WTC11 (cell line): ENCODE data around the gene RYR2. TPM values are rescaled to one million over a fixed set of nuclear protein-coding genes. Genes with fewer than 3 reads are reported as not detected.

Experiments
- ATAC-seq: fragments of 200-7000 bp; cut with Tn5 transposase; 2 replicates; pipeline ENCODE4 v1.10.0; 2021; ENCODE audit warnings: mild to moderate bottlenecking, moderate library complexity
- CTCF ChIA-PET: fragments of 300-600 bp; sonication (Branson Sonifier 250); formaldehyde crosslinking; loops from one replicate; lab custom pipeline; 2021; ENCODE audit warnings: antibody characterized with exemption; lab: Charles Lee
- POLR2A ChIA-PET: fragments of 350-600 bp; sonication (Branson Sonifier 250); formaldehyde crosslinking; loops from one replicate; lab custom pipeline; 2021; ENCODE audit warnings: antibody characterized with exemption; lab: Charles Lee
- DNase-seq: peaks from one replicate; pipeline ENCODE4 v3.0.0; 2021; ENCODE audit warnings: low spot score
- H3K27ac Mint-ChIP-seq: 2 replicates; pipeline ENCODE4 v1.8.0; 2021; ENCODE audit warnings: mixed read lengths
- H3K27me3 Mint-ChIP-seq: 2 replicates; pipeline ENCODE4 v1.8.0; 2021; ENCODE audit warnings: low read depth, mild to moderate bottlenecking, moderate library complexity, mixed read lengths
- H3K36me3 Mint-ChIP-seq: 2 replicates; pipeline ENCODE4 v1.8.0; 2021; ENCODE audit warnings: mixed read lengths
- H3K4me1 Mint-ChIP-seq: 2 replicates; pipeline ENCODE4 v1.8.0; 2022; ENCODE audit warnings: mixed read lengths
- H3K4me3 Mint-ChIP-seq: 2 replicates; pipeline ENCODE4 v1.8.0; 2021; ENCODE audit warnings: mild to moderate bottlenecking, moderate library complexity, mixed read lengths
- H3K9me3 Mint-ChIP-seq: 2 replicates; pipeline ENCODE4 v1.8.0; 2021; ENCODE audit warnings: mixed read lengths
- ATF1 ChIP-seq: sonication (generic); formaldehyde crosslinking; IDR thresholded peaks from 2 replicates; pipeline ENCODE4 v1.8.1; 2023; ENCODE audit warnings: mild to moderate bottlenecking, moderate library complexity, missing genetic modification reagents
- FOXJ3 ChIP-seq: sonication (generic); formaldehyde crosslinking; IDR thresholded peaks from 2 replicates; pipeline ENCODE4 v1.9.0; 2021; ENCODE audit warnings: missing genetic modification reagents, mild to moderate bottlenecking, borderline replicate concordance
- IRF2 ChIP-seq: sonication (generic); formaldehyde crosslinking; IDR thresholded peaks from 2 replicates; pipeline ENCODE4 v1.8.0; 2022; ENCODE audit warnings: low read depth, missing genetic modification reagents, borderline replicate concordance
- JAZF1 ChIP-seq: fragments of 250-450 bp; sonication (Bioruptor Pico); IDR thresholded peaks from 2 replicates; pipeline ENCODE4 v1.9.0; 2021; ENCODE audit warnings: moderate library complexity, mild to moderate bottlenecking, inconsistent platforms
- MYBL2 ChIP-seq: sonication (generic); formaldehyde crosslinking; IDR thresholded peaks from 2 replicates; pipeline ENCODE4 v1.8.1; 2023; ENCODE audit warnings: mild to moderate bottlenecking, moderate library complexity, missing genetic modification reagents
- NR1H2 ChIP-seq: sonication (generic); formaldehyde crosslinking; IDR thresholded peaks from 2 replicates; pipeline ENCODE4 v1.9.0; 2021; ENCODE audit warnings: mild to moderate bottlenecking, moderate library complexity, missing genetic modification reagents
- NR2C2 ChIP-seq: sonication (generic); formaldehyde crosslinking; IDR thresholded peaks from 2 replicates; pipeline ENCODE4 v1.8.0; 2022; ENCODE audit warnings: mild to moderate bottlenecking, missing genetic modification reagents
- OVOL2 ChIP-seq: fragments of 250-450 bp; sonication (Bioruptor Pico); IDR thresholded peaks from 2 replicates; pipeline ENCODE4 v1.9.0; 2021; ENCODE audit warnings: mild to moderate bottlenecking, borderline replicate concordance
- SMAD3 ChIP-seq: sonication (generic); formaldehyde crosslinking; IDR thresholded peaks from 2 replicates; pipeline ENCODE4 v1.8.0; 2022; ENCODE audit warnings: missing genetic modification reagents, mild to moderate bottlenecking, borderline replicate concordance
- TP53 ChIP-seq: sonication (generic); formaldehyde crosslinking; IDR thresholded peaks from 2 replicates; pipeline ENCODE4 v1.8.1; 2023; ENCODE audit warnings: mild to moderate bottlenecking, missing genetic modification reagents
- ZBTB21 ChIP-seq: sonication (generic); formaldehyde crosslinking; IDR thresholded peaks from 2 replicates; pipeline ENCODE4 v1.8.1; 2023; ENCODE audit warnings: mild to moderate bottlenecking, missing genetic modification reagents, borderline replicate concordance
- ZNF121 ChIP-seq: sonication (generic); formaldehyde crosslinking; IDR thresholded peaks from 2 replicates; pipeline ENCODE4 v1.8.0; 2023; ENCODE audit warnings: missing genetic modification reagents
- ZNF263 ChIP-seq: sonication (generic); formaldehyde crosslinking; IDR thresholded peaks from 2 replicates; pipeline ENCODE4 v1.8.1; 2022; ENCODE audit warnings: low read depth, mild to moderate bottlenecking, moderate library complexity, missing genetic modification reagents
- ZNF317 ChIP-seq: sonication (generic); formaldehyde crosslinking; IDR thresholded peaks from 2 replicates; pipeline ENCODE4 v1.8.1; 2023; ENCODE audit warnings: low read depth, mild to moderate bottlenecking, moderate library complexity, missing genetic modification reagents, borderline replicate concordance
- ZNF396 ChIP-seq: fragments of 250-450 bp; sonication (Bioruptor Pico); IDR thresholded peaks from 2 replicates; pipeline ENCODE4 v1.8.0; 2021; ENCODE audit warnings: mild to moderate bottlenecking, moderate library complexity, borderline replicate concordance
- ZNF423 ChIP-seq: fragments of 250-450 bp; sonication (Bioruptor Pico); IDR thresholded peaks from 2 replicates; pipeline ENCODE4 v2.1.2; 2022; ENCODE audit warnings: mild to moderate bottlenecking, moderate library complexity
- total RNA-seq: library from RNA; stranded (reverse); gene quantifications from 3 replicates; pipeline ENCODE4 v1.2.3, GENCODE V29; 2021
- TF ChIP-seq, protein P1 (sequence below): sonication (generic); formaldehyde crosslinking; IDR thresholded peaks from 2 replicates; pipeline ENCODE4 v1.8.1; 2022; ENCODE audit warnings: low read depth, mild to moderate bottlenecking, moderate library complexity, missing genetic modification reagents, borderline replicate concordance
- TF ChIP-seq, protein P2 (sequence below): sonication (generic); formaldehyde crosslinking; IDR thresholded peaks from 2 replicates; pipeline ENCODE4 v1.8.1; 2022; ENCODE audit warnings: low read depth, missing genetic modification reagents, borderline replicate concordance
- TF ChIP-seq, protein P3 (sequence below): sonication (generic); formaldehyde crosslinking; IDR thresholded peaks from 2 replicates; pipeline ENCODE4 v1.8.1; 2023; ENCODE audit warnings: mild to moderate bottlenecking, missing genetic modification reagents, borderline replicate concordance
- TF ChIP-seq, protein P4 (sequence below): sonication (generic); formaldehyde crosslinking; IDR thresholded peaks from 2 replicates; pipeline ENCODE4 v1.8.0; 2022; ENCODE audit warnings: mild to moderate bottlenecking, missing genetic modification reagents
- TF ChIP-seq, protein P5 (sequence below): fragments of 250-450 bp; sonication (Bioruptor Pico); IDR thresholded peaks from 2 replicates; pipeline ENCODE4 v1.9.0; 2021; ENCODE audit warnings: moderate library complexity, mild to moderate bottlenecking, inconsistent platforms, borderline replicate concordance
- TF ChIP-seq, protein P6 (sequence below): sonication (generic); formaldehyde crosslinking; IDR thresholded peaks from 2 replicates; pipeline ENCODE4 v1.8.1; 2023; ENCODE audit warnings: mild to moderate bottlenecking, missing genetic modification reagents
- TF ChIP-seq, protein P7 (sequence below): fragments of 250-450 bp; sonication (Bioruptor Pico); IDR thresholded peaks from 2 replicates; pipeline ENCODE4 v1.9.0; 2021; ENCODE audit warnings: mild to moderate bottlenecking, borderline replicate concordance

The RYR2 gene
- total RNA-seq, 1 experiment from 2014 or later: 7.9 TPM

DNA sequence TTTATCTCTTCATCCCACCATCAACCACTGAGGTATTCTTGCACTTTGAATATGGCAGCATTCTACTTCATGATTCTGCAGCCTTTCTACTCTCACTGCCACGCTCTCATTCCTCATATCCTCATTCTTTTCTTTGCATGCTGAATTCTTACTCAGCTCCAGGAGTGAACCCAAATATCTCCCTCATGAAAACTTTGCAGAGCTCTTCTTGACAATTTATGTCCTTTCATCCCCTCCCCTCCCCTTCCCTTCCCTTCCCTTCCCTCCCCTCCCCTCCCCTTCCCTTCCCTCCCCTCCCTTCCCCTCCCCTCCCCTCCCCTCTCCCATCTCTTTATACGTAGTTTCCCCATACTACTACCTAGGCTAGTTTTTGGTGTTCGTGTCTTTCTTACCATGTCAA lies 363.9 kb downstream of the RYR2 start (continued):
- TF ChIP-seq, protein P1, sequence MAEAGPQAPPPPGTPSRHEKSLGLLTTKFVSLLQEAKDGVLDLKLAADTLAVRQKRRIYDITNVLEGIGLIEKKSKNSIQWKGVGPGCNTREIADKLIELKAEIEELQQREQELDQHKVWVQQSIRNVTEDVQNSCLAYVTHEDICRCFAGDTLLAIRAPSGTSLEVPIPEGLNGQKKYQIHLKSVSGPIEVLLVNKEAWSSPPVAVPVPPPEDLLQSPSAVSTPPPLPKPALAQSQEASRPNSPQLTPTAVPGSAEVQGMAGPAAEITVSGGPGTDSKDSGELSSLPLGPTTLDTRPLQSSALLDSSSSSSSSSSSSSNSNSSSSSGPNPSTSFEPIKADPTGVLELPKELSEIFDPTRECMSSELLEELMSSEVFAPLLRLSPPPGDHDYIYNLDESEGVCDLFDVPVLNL (CRISPR knock-in tag): no peak
- TF ChIP-seq IRF2 (CRISPR knock-in tag) (no peak), ZNF263 (CRISPR knock-in tag) (no peak), FOXJ3 (CRISPR knock-in tag) (no peak), MYBL2 (no peak), ZNF317 (CRISPR knock-in tag) (no peak), OVOL2 (CRISPR knock-in tag) (no peak)
- TF ChIP-seq, protein P2, sequence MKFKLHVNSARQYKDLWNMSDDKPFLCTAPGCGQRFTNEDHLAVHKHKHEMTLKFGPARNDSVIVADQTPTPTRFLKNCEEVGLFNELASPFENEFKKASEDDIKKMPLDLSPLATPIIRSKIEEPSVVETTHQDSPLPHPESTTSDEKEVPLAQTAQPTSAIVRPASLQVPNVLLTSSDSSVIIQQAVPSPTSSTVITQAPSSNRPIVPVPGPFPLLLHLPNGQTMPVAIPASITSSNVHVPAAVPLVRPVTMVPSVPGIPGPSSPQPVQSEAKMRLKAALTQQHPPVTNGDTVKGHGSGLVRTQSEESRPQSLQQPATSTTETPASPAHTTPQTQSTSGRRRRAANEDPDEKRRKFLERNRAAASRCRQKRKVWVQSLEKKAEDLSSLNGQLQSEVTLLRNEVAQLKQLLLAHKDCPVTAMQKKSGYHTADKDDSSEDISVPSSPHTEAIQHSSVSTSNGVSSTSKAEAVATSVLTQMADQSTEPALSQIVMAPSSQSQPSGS (CRISPR knock-in tag): no peak
- TF ChIP-seq, protein P3, sequence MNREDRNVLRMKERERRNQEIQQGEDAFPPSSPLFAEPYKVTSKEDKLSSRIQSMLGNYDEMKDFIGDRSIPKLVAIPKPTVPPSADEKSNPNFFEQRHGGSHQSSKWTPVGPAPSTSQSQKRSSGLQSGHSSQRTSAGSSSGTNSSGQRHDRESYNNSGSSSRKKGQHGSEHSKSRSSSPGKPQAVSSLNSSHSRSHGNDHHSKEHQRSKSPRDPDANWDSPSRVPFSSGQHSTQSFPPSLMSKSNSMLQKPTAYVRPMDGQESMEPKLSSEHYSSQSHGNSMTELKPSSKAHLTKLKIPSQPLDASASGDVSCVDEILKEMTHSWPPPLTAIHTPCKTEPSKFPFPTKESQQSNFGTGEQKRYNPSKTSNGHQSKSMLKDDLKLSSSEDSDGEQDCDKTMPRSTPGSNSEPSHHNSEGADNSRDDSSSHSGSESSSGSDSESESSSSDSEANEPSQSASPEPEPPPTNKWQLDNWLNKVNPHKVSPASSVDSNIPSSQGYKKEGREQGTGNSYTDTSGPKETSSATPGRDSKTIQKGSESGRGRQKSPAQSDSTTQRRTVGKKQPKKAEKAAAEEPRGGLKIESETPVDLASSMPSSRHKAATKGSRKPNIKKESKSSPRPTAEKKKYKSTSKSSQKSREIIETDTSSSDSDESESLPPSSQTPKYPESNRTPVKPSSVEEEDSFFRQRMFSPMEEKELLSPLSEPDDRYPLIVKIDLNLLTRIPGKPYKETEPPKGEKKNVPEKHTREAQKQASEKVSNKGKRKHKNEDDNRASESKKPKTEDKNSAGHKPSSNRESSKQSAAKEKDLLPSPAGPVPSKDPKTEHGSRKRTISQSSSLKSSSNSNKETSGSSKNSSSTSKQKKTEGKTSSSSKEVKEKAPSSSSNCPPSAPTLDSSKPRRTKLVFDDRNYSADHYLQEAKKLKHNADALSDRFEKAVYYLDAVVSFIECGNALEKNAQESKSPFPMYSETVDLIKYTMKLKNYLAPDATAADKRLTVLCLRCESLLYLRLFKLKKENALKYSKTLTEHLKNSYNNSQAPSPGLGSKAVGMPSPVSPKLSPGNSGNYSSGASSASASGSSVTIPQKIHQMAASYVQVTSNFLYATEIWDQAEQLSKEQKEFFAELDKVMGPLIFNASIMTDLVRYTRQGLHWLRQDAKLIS (CRISPR knock-in tag): no peak
- TF ChIP-seq, protein P4, sequence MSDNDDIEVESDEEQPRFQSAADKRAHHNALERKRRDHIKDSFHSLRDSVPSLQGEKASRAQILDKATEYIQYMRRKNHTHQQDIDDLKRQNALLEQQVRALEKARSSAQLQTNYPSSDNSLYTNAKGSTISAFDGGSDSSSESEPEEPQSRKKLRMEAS (CRISPR knock-in tag): no peak
- TF ChIP-seq, protein P5, sequence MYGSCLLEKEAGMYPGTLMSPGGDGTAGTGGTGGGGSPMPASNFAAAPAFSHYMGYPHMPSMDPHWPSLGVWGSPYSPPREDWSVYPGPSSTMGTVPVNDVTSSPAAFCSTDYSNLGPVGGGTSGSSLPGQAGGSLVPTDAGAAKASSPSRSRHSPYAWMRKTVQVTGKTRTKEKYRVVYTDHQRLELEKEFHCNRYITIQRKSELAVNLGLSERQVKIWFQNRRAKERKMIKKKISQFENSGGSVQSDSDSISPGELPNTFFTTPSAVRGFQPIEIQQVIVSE (CRISPR knock-in tag): no peak

DNA sequence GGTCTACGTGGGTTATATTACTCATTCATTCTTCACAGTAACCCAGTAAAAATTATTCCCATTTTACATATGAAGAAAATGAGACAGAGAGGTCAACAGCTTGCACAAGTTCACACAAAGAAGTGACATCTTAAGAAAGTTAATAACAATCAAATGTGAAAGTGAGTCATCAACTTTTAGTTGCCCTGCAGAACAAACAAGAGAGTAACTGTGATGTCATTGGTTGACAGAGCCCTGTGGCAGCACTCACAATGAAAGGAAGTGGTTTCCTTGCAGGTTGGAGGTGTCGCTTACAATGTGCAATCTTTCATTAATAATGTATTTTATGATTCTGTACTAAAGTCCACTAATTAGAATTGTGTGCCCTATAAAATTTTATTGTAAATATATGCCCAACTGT lies 369.6 kb downstream of the RYR2 start:
- CTCF ChIA-PET: interaction anchor here (1.3 kb wide), 1 partner anchor 151 kb away, joined by 5 read pairs; no protein-coding TSS in a partner anchor
- peak overlapping the region; percentile 51; the same call in 1 of the 2 replicates for H3K27ac Mint-ChIP-seq
- no peak overlapping the region for H3K4me3 Mint-ChIP-seq
- POLR2A ChIA-PET: no interaction called here
- peaks cover 7% of the 10 kb centered on the region for H3K36me3 Mint-ChIP-seq
- ATAC-seq (peak; percentile 69), DNase-seq (no peak)
- peaks cover 11% of the 10 kb centered on the region; the same call in 1 of the 2 replicates for H3K9me3 Mint-ChIP-seq
- no peaks in the 10 kb centered on the region for H3K27me3 Mint-ChIP-seq
- H3K4me1 Mint-ChIP-seq: peaks cover 22% of the 10 kb centered on the region
- TF ChIP-seq JAZF1 (CRISPR knock-in tag) (no peak), NR1H2 (no peak), TP53 (no peak), ZNF396 (no peak), ZNF121 (CRISPR knock-in tag) (no peak), ZNF423 (no peak), NR2C2 (no peak), SMAD3 (CRISPR knock-in tag) (no peak), ZBTB21 (CRISPR knock-in tag) (no peak), ATF1 (CRISPR knock-in tag) (no peak), ZNF263 (CRISPR knock-in tag) (no peak)
- TF ChIP-seq, protein P6, sequence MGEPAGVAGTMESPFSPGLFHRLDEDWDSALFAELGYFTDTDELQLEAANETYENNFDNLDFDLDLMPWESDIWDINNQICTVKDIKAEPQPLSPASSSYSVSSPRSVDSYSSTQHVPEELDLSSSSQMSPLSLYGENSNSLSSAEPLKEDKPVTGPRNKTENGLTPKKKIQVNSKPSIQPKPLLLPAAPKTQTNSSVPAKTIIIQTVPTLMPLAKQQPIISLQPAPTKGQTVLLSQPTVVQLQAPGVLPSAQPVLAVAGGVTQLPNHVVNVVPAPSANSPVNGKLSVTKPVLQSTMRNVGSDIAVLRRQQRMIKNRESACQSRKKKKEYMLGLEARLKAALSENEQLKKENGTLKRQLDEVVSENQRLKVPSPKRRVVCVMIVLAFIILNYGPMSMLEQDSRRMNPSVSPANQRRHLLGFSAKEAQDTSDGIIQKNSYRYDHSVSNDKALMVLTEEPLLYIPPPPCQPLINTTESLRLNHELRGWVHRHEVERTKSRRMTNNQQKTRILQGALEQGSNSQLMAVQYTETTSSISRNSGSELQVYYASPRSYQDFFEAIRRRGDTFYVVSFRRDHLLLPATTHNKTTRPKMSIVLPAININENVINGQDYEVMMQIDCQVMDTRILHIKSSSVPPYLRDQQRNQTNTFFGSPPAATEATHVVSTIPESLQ: no peak
- TF ChIP-seq, protein P7, sequence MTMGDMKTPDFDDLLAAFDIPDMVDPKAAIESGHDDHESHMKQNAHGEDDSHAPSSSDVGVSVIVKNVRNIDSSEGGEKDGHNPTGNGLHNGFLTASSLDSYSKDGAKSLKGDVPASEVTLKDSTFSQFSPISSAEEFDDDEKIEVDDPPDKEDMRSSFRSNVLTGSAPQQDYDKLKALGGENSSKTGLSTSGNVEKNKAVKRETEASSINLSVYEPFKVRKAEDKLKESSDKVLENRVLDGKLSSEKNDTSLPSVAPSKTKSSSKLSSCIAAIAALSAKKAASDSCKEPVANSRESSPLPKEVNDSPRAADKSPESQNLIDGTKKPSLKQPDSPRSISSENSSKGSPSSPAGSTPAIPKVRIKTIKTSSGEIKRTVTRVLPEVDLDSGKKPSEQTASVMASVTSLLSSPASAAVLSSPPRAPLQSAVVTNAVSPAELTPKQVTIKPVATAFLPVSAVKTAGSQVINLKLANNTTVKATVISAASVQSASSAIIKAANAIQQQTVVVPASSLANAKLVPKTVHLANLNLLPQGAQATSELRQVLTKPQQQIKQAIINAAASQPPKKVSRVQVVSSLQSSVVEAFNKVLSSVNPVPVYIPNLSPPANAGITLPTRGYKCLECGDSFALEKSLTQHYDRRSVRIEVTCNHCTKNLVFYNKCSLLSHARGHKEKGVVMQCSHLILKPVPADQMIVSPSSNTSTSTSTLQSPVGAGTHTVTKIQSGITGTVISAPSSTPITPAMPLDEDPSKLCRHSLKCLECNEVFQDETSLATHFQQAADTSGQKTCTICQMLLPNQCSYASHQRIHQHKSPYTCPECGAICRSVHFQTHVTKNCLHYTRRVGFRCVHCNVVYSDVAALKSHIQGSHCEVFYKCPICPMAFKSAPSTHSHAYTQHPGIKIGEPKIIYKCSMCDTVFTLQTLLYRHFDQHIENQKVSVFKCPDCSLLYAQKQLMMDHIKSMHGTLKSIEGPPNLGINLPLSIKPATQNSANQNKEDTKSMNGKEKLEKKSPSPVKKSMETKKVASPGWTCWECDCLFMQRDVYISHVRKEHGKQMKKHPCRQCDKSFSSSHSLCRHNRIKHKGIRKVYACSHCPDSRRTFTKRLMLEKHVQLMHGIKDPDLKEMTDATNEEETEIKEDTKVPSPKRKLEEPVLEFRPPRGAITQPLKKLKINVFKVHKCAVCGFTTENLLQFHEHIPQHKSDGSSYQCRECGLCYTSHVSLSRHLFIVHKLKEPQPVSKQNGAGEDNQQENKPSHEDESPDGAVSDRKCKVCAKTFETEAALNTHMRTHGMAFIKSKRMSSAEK (CRISPR knock-in tag): no peak
